ENCODE data around the gene ASB3. TPM values are rescaled to one million over a fixed set of nuclear protein-coding genes. Genes with fewer than 3 reads are reported as not detected.

ASB3 gene
- total RNA-seq, 2 experiments from 2014 or later: 27.6 to 30.1 TPM

DNA sequence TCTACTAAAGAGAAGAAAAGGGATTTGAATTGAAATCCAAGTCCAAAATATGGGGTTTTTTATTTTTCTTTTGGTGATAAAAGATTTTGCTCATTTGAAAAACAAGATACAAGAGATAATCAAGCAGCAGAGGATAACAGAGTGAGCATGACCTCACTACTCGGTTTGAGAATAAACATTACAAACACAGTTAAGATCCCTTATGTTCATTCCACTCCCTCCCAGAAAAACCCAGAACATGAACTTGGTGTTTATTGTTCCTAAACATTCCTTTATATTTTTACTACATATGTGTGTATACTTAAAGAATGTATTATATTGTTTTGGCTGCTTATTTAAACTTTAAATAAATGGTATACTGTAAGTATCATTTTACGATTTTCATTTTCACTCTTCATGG is 165.8 kb downstream of the ASB3 start:
- Mint-ChIP-seq H3K4me3 (no peak overlapping the region), H3K36me3 (no peaks in the 10 kb centered on the region), H3K27ac (no peak overlapping the region), H3K27me3 (no peaks in the 10 kb centered on the region), H3K9me3 (ENCODE audit: low read depth) (no peaks in the 10 kb centered on the region), H3K4me1 (no peaks in the 10 kb centered on the region)
- CTCF ChIA-PET: no interaction called here
- ATAC-seq (no peak), DNase-seq (no peak)

Other genes starting within 250 kb of the ASB3 start
- 10 to 100 TPM; 13.3 to 21.9 TPM for gene CHAC2, start 19.1 kb downstream of the ASB3 start, total RNA-seq
- gene ERLEC1, start 91 bp upstream of the ASB3 start, total RNA-seq: 10 to 100 TPM; 21.6 to 30.8 TPM
- 1 to 10 TPM; 3.3 to 3.7 TPM for gene GPR75, start 73.0 kb upstream of the ASB3 start, total RNA-seq
- 10 to 100 TPM; 57.0 to 70.0 TPM for gene PSME4, start 184.0 kb upstream of the ASB3 start, total RNA-seq